ENCODE data around the gene CDH12.

The CDH12 gene

DNA sequence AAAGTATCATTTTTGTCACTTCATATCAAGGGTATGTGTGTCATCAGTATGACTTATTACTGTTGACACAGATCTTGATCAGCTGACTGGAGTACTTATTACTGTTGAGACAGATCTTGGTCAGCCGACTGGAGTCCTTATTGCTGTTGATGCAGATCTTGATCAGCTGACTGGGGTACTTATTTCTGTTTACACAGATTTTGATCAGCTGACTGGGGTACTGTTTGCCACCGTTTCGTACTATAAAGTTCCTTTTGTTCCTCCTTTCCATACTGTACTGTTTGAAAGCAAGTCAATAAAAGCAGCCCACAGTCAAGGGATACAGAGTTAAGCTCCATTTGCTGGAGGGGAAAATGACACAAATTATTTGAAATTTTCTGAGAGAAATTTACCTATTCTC lies 347.3 kb downstream of the CDH12 start:
- in situ Hi-C loops (cut with MboI; ENCODE audit: low pct_unique_long_range_greater_than_20kb, low sequenced_read_pairs) = no loop called here
- no peak for DNase-seq

DNA sequence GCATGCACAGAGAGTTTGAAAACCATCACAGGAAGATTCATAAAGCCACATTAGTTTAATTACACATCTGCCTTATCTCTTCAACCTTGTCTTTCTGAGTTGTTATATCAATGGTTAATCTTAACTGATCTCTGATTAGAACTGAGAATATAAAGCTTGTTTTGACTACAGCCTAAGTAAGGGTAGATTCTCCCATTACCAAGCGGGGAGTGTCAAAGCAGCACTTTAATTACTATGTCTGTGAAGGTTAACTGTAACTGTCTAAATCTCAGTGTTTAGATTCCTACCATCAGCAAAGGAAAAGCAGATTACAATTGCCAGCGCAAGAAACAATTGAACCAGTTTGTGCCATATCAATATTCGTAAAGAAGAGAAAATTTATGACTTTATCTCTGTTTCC lies 348.7 kb downstream of the CDH12 start:
- in situ Hi-C loops (cut with MboI; ENCODE audit: low pct_unique_long_range_greater_than_20kb, low sequenced_read_pairs) = no loop called here

DNA sequence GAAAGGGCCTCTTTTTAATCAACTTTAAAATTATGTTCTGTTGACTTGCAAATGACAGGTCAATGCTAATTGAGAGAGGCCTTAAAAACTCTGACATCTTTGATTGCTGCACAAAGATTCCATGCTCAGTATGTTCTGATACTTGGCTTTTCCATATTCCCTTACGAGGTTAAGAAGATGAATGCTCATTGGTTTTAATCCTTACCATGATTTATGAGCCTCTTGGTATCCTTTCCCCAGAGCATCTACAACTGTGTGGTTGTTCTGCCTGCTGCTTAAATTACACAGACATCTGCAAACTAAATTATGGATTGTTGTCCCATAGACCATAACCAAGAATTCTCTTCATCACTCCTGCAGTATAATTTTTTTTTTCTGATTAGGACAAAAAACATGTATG lies 352.6 kb downstream of the CDH12 start:
- in situ Hi-C loops (cut with MboI; ENCODE audit: low pct_unique_long_range_greater_than_20kb, low sequenced_read_pairs) = no loop called here

More for the DNA sequence above, 348.7 kb downstream of the CDH12 start:
- DNase-seq = no peak

DNA sequence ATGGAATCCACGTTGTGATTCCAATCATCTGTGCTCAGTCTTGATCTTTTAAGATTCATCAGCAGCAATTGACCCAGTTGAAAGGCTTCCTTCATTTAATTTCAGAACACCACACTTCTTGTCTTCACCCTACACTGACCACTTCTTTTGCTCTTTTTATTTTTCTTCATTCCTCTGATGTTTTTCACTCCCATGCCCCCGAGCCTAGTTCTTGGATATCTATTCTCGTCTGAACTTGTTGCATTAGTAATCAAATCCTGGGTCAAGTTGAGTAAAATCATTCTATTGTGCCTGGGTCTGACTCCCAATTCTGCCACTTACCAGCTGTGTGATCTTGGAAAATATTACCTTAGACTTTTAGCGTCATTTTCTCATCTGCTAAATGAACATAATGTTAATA lies 356.5 kb downstream of the CDH12 start:
- DNase-seq = no peak
- in situ Hi-C loops (cut with MboI; ENCODE audit: low pct_unique_long_range_greater_than_20kb, low sequenced_read_pairs) = no loop called here

More for the DNA sequence above, 352.6 kb downstream of the CDH12 start:
- no peak for DNase-seq

DNA sequence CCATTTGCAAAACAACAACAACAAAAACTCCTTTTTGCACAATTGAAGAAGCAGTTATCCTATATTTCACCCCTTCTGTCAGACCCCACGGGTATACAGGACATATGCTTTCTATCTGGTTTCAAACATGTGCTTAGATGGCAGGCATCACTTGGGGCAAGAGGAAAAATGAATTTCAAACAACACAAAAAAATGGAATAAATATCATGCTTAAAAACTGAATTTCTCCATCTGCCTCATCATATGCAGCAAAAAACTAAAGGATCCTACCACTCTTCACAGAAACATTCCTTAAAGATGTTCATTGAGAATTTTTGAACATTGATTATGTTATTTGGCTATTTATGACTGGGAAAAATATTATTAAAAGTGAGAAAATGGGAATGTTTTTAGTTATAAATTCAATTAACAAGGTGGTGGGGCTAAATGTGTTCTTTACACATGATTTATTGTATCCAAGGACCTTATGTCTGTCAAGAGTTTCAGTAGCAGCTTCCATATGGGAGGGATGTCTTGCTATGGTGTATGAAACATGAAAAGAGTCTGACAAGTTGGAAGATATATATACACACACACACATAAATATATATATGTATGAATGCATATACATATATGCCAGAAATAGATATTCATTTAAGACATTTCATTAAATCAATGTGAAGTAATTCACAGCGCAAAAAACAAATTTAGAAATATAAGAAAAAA lies 358.0 kb downstream of the CDH12 start:
- in situ Hi-C loops (cut with MboI; ENCODE audit: low pct_unique_long_range_greater_than_20kb, low sequenced_read_pairs) = no loop called here
- DNase-seq = no peak

DNA sequence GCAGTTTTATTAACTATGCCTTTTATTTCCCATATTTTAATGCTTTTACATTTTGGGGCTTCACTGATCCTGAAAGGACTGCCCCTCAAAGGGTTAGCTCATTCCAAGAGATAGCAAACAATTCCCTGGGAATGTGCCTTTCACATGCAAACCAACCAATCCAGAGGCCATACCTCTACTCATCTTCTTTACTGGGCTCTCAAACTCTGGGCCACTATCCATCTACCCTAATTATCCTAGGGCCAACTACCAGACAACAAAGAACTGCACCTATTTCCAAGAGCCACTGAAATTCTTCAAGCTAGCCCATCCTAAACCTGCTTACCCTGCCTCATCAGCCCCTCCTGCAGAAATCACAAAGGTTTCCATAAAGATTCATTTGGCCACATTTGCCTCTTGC lies 364.7 kb downstream of the CDH12 start:
- no peak for DNase-seq
- in situ Hi-C loops (cut with MboI; ENCODE audit: low pct_unique_long_range_greater_than_20kb, low sequenced_read_pairs) = no loop called here

DNA sequence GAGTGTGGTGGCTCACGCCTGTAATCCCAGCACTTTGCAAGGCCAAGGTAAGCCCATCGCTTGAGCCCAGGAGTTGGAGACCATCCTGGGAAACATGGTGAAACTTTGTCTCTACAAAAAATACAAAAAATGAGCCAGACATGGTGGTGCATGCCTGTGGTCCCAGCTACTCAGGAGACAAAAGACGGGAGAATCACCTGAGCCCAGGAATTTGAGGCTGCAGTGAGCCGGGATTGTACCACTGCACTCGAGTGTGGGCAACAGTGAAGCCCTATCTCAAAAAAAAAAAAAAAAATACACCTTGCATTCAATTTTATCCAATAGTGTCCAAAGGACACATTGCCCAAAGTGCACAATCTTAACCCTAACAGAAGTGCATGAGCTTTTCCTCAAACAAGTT lies 372.8 kb downstream of the CDH12 start:
- in situ Hi-C loops (cut with MboI; ENCODE audit: low pct_unique_long_range_greater_than_20kb, low sequenced_read_pairs) = no loop called here
- no peak for DNase-seq

DNA sequence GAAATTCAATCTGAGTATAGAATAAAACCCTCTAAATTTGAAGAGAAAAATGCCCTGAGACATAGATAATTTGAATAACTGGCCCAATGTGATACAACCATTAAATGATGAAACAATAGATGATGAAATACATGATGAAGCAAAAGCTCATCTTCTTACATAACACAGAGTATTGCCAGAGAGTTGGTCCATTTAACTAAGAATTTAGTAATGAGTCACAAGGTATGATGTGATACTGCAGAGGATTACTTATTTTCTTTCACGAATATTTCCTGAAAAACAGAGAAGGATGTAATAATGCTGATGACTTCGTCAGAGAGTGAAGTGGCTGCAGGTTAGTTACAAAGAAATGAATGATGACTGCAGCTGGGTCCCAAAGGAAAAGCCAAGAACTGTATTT lies 379.3 kb downstream of the CDH12 start:
- in situ Hi-C loops (cut with MboI; ENCODE audit: low pct_unique_long_range_greater_than_20kb, low sequenced_read_pairs) = no loop called here
- no peak for DNase-seq

DNA sequence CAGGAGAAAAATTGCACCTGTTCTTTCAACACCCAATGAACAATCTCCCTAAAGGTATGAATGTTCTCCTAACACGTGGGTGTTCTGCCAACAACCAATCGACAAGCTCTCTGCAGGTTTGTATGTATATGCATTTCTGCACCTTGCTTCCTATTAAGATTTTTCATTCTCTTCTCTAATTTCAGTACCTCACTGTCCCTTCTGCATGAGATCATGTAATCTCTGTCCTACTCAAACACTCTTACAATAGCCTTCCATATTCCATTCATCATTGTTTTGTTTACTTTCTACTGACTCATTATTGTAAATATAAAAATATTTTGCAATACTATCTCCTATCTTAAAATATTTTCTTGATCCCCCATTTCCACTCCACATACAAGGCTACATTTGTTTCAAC lies 382.0 kb downstream of the CDH12 start:
- in situ Hi-C loops (cut with MboI; ENCODE audit: low pct_unique_long_range_greater_than_20kb, low sequenced_read_pairs) = no loop called here

DNA sequence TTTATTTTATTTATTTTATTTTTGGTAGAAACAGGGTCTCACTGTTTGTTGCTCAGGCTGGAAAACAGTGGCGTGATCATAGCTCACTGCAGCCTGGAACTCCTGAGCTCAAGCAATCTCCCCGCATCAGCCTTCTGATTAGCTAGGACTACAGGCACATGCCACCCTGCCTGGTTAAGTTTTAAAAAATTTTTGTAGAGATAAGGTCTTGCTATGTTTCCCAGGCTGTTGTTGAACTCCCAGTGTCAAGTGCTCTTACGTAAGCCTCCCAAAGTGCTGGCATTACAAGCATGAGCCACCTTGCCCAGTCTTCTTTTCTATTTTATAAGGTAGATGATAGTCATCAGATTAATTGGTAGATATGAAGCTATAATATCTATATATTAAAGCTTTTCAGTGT lies 382.7 kb downstream of the CDH12 start:
- in situ Hi-C loops (cut with MboI; ENCODE audit: low pct_unique_long_range_greater_than_20kb, low sequenced_read_pairs) = no loop called here

More for the DNA sequence above, 382.0 kb downstream of the CDH12 start:
- no peak for DNase-seq

DNA sequence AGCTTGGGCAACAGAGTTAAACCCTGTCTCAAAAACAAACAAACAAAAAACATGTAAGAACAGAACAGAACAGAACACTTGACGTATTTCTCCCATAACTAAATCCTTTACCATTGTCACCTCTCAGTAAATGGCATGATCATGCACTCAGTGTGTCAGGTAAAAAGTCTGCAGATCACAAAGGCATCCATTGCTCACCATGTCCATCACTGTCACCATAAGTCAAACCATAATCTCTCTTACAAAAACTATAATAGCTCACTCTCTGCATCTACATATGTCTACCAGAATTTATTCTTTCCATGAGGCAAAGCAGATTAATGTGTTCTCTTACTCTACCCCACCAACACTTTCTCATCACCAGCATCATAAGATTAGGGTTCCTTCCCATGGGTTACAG lies 387.5 kb downstream of the CDH12 start:
- in situ Hi-C loops (cut with MboI; ENCODE audit: low pct_unique_long_range_greater_than_20kb, low sequenced_read_pairs) = no loop called here

More for the DNA sequence above, 382.7 kb downstream of the CDH12 start:
- DNase-seq = no peak

DNA sequence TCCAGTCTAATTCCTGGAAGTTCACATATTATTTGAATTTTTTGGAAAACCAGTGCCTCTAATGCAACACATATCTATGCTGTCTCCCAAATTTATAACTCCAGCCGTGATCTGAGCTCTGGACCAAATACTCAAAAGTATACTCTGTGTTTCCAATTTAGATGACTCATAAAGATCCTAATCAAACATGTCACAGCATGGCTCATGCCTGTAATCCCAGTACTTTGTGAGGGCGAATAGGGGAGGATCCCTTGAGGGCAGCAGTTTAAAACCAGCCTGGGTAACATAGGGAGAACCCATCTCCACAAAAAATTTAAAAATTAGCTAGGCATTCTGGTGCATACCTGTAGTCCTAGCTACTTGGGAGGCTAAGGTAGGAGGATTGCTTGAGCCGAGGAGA lies 388.0 kb downstream of the CDH12 start:
- in situ Hi-C loops (cut with MboI; ENCODE audit: low pct_unique_long_range_greater_than_20kb, low sequenced_read_pairs) = no loop called here
- DNase-seq = no peak

More for the DNA sequence above, 387.5 kb downstream of the CDH12 start:
- DNase-seq = no peak

DNA sequence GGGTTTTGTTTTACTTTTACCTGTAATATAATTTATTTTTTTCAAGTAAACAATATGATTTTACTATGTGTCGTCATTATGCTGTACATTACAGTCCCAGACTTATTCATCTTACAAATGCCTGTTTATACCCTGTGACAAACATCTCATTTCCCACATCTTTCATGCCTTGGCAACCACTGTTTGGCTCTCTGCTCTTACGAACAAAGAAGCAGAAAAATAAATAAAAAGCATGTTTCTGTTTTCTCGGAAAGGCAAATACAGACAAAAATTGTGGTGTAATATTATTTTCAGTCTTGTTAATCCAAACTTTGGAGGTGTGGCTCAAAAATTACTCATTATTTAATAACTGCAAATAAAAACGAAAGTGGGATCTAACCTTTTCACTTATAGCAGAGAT lies 393.0 kb downstream of the CDH12 start:
- in situ Hi-C loops (cut with MboI; ENCODE audit: low pct_unique_long_range_greater_than_20kb, low sequenced_read_pairs) = no loop called here
- no peak for DNase-seq

DNA sequence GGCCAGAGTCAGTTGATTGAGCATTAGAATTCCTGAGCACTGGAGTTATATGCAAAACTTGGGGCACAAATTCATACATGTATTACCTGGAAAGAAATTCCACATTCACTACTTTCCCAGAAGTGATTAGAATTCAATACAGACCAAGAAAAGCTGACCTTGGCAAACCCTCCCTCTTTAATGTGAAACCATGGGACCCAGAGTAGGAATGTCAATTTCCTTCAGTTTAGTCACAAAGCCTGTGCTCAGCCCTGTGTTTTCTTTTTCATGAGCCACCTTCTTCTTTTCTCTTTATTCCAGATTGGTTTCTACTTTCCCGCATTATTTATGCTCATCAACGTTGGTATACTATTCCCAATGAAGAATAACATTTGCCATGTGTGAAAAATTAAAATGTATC lies 420.2 kb downstream of the CDH12 start:
- DNase-seq = no peak
- in situ Hi-C loops (cut with MboI; ENCODE audit: low pct_unique_long_range_greater_than_20kb, low sequenced_read_pairs) = no loop called here

DNA sequence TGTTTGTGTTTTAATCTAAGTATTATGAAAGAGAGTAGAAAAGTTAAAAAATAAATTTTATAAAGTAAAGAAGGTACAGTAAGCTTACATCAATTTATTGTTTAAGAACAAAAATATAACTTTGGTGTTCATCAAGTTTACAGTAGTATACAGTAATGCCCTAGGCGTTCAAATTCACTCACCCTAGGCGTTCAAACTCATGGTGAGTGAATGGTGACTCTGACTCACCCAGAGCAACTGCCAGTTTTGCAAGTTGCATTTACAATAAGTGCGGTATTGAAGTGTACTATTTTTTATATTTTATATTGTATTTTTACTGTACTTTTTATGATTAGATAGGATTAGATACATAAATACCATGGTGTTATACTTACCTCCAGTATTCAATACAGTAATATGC lies 421.3 kb downstream of the CDH12 start:
- DNase-seq = no peak
- in situ Hi-C loops (cut with MboI; ENCODE audit: low pct_unique_long_range_greater_than_20kb, low sequenced_read_pairs) = no loop called here

DNA sequence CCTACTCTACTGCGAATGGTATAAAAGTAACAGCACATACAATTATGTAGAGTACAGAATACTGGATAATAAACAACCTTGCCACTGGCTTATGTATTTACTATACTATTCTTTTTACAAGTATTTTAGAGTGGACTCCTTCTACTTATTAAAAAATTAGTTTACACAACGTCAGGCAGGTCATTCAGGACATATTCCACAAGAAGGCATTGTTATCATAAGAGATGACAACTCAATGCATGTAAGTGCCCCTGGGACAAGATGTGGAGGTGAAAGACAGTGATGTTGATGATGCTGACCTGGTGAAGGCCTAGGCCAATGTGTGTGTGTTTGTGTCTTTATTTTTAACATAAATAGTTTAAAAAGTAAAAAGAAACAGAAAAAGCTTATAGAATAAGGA lies 421.7 kb downstream of the CDH12 start:
- no peak for DNase-seq
- in situ Hi-C loops (cut with MboI; ENCODE audit: low pct_unique_long_range_greater_than_20kb, low sequenced_read_pairs) = no loop called here

DNA sequence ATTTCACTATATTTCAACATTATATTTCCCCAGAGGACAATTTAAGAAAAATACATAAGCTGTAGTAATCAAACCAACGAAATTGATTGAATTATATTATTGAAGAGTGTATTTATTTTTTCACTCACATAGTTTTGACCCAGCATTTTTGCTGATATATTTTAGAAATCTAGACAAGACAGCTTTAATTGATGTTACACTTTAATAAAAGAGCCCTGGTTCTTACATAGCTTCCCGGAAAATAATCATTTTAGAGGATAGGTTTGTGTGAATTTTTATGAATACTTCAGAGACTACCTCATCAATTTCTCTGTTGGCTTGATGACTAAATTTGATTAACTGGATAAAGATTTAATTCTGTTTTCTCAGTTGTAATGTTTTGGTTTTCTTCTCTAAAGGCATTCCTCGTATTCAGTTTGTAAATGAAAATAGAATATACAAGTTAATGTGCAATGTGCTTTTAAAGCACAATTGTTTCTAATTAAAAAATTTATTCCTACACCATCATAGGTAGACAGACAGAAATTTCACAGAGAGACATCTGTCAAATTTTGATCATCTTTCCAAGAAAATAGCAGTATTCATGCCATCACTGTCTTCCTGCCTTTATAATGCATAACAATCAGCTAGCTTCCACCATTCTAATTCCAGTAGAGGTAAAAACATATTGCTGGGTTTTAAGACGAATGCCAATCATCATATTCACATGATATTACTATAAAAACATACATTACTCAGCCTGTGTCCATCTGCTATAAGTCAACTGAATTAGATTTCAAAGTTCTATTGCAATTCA lies 441.4 kb downstream of the CDH12 start:
- no peak for DNase-seq
- in situ Hi-C loops (cut with MboI; ENCODE audit: low pct_unique_long_range_greater_than_20kb, low sequenced_read_pairs) = no loop called here

DNA sequence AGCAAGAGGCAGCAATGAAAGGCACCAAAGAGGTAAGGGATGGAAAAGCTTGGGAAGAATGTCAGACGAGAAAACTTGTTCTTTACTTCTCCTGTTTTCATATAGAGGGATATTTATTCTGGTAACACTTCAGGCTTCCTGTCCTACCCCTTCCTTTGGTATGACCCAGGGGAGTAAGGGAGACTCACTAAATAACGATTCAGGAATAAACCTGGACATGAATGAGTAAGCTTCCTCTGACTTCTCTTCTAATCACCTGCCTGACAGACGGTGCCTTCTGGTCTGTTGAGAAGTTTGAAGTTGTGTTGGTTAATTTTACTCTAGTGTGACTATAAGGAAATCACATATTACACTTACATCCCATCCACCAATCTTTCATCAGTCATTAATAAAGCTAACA lies 461.2 kb downstream of the CDH12 start:
- DNase-seq = no peak
- in situ Hi-C loops (cut with MboI; ENCODE audit: low pct_unique_long_range_greater_than_20kb, low sequenced_read_pairs) = no loop called here

DNA sequence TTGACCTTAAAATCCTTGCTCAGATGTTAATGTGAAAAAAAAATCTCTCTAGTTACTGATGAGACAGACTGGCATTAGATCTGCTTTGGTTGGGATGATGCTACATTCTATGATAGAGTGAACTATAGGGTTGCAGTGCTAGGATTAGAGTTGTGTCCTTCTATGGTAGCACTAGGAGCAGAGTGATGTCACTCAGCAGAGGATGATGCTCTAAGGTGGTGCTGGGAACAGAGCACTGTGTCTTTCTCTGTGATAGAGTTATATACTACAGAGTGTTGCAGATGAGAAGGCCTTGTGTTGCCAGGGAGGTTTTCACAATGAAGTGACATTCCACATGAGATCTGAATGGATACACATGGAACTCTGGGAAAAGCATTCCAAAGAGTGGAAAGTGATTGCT lies 462.3 kb downstream of the CDH12 start:
- in situ Hi-C loops (cut with MboI; ENCODE audit: low pct_unique_long_range_greater_than_20kb, low sequenced_read_pairs) = no loop called here
- no peak for DNase-seq

DNA sequence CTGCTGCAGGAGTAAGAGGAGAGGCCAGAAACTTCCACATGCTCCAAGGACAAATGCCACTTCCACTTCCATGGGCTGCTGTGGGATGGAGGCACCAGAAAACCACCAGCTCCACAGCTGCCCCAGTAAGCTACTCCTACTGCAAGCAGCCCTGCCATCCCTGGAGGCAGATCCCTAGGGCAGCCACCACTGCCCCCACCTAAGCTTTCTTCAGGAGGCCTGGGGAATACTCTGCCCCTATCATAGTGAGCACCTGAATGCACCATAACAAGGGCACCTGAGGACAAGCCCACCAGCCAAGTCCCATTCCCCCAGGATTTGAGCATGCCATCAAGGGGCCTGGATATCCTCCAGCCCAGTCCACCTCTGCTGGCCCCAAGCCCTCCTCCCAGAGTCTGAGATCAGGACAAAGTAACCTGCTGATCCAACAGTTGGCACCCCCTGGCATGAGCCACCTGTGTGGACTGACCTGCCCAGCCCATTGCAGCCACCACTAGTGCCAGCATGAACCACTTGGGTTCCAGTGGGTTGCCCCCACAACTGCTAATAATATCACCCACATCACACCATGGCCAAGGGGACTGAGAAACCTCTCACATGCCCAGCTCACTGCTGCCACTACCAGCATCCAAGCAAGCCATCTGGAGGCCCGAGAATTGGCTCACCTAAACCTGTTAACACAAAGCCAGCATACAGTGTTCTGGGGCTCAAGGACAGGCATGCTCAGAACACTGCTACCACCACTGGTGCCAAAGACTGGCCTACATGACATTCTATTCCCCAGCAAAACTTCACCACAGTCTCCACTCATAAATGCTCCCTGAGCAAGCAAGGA lies 480.1 kb downstream of the CDH12 start:
- DNase-seq = no peak
- in situ Hi-C loops (cut with MboI; ENCODE audit: low pct_unique_long_range_greater_than_20kb, low sequenced_read_pairs) = no loop called here

Data from KBM-7 (cell line).